Cardiac muscle cell (in vitro differentiated cells and primary cell): ENCODE results near the gene CCDC126. TPM values are rescaled to one million over a fixed set of nuclear protein-coding genes. Genes with fewer than 3 reads are reported as not detected.
"Not testable (repeated sequence)": the region's sequence is repeated elsewhere in the genome, so short reads cannot be mapped to it uniquely, and the experiment has no call there.

Experiments used
- DNase-seq, 2 donors: peaks; one replicate each; pipeline versions ENCODE4 v3.0.0 to v3.0.0-alpha.2; 2010 to 2017; ENCODE audit warnings: low read depth in 1 of 2, low spot score in 1 of 2
- H3K27ac ChIP-seq: fragments of 200-600 bp; sonication (generic); 2 replicates; pipeline ENCODE4 v1.5.1; 2016
- H3K27me3 ChIP-seq: fragments of 200-600 bp; sonication (generic); 2 replicates; pipeline ENCODE4 v1.6.0; 2016; ENCODE audit warnings: control low read depth
- H3K36me3 ChIP-seq: fragments of 200-600 bp; sonication (generic); 2 replicates; pipeline ENCODE4 v1.5.1; 2016; ENCODE audit warnings: control low read depth
- H3K4me1 ChIP-seq: fragments of 200-600 bp; sonication (generic); 2 replicates; pipeline ENCODE4 v1.8.1; 2017; ENCODE audit warnings: low read depth, mild to moderate bottlenecking, mixed run types
- H3K4me3 ChIP-seq: fragments of 200-600 bp; sonication (generic); 2 replicates; pipeline ENCODE4 v1.5.1; 2016; ENCODE audit warnings: mild to moderate bottlenecking
- H3K9me3 ChIP-seq: fragments of 200-600 bp; sonication (generic); 2 replicates; pipeline ENCODE4 v1.5.1; 2017; ENCODE audit warnings: low read depth, mild to moderate bottlenecking, control low read depth
- CTCF ChIP-seq: IDR thresholded peaks from 2 replicates; pipeline ENCODE4 v1.5.1; 2012; ENCODE audit warnings: low read depth, mild to moderate bottlenecking, low read length
- polyA plus RNA-seq: library from polyadenylated mRNA; unstranded; fragments of >200 nt; fragmentation: Nextera tagmentation; extraction: Ambion mirVana; gene quantifications from 2 replicates; pipeline ENCODE4 v1.2.1, GENCODE V29; 2016
- total RNA-seq: library from RNA; depleted of rRNA; stranded (reverse); fragments of >200 nt; gene quantifications from 2 replicates; pipeline ENCODE4 v1.2.3, GENCODE V29; 2016

Gene CCDC126
- total and polyA plus RNA-seq, 2 experiments from 2014 or later = 3.9 to 8.7 TPM

GRCh38 chr7:23672033-23672432, 74.9 kb downstream of the CCDC126 start:
- no peak overlapping the region for H3K4me3 ChIP-seq
- no peak for DNase-seq
- TF ChIP-seq CTCF = no peak

GRCh38 chr7:23679898-23680413, 82.8 kb downstream of the CCDC126 start, which contains the start of gene FAM221A:
TSS of gene FAM221A (plus strand) at chr7:23680199. CDS start at chr7:23680219, 20 bp downstream.
- peak; percentile 83 to 87 for DNase-seq
- Histone ChIP-seq H3K4me3 (peak within 1 kb of the TSS; percentile 39), H3K27ac (no peak within 1 kb of the TSS), H3K36me3 (no peaks in the 10 kb centered on the region), H3K4me1 (no peaks in the 10 kb centered on the region), H3K9me3 (no peaks in the 10 kb centered on the region), H3K27me3 (no peaks in the 10 kb centered on the region)
- TF ChIP-seq CTCF = peak; percentile 79

More at GRCh38 chr7:23672033-23672432, 74.9 kb downstream of the CCDC126 start:
- Histone ChIP-seq H3K9me3 (no peaks in the 10 kb centered on the region), H3K27ac (no peak overlapping the region), H3K4me1 (no peaks in the 10 kb centered on the region), H3K36me3 (no peaks in the 10 kb centered on the region), H3K27me3 (no peaks in the 10 kb centered on the region)

- no peak overlapping the region for H3K27ac ChIP-seq
- no peak for TF ChIP-seq CTCF
Measured at GRCh38 chr7:23680414-23681405, 83.5 kb downstream of the CCDC126 start.

GRCh38 chr7:23684041-23684440, 86.9 kb downstream of the CCDC126 start:
- H3K27me3 ChIP-seq, DNase-seq, H3K4me3 ChIP-seq: not testable (repeated sequence)

More at GRCh38 chr7:23680414-23681405, 83.5 kb downstream of the CCDC126 start:
- Histone ChIP-seq H3K4me3 (peak overlapping the region; percentile 39), H3K36me3 (no peaks in the 10 kb centered on the region), H3K9me3 (no peaks in the 10 kb centered on the region), H3K4me1 (no peaks in the 10 kb centered on the region), H3K27me3 (no peaks in the 10 kb centered on the region)
- DNase-seq = peak; percentile 48 to 68

GRCh38 chr7:23685731-23686130, 88.5 kb downstream of the CCDC126 start:
- Histone ChIP-seq H3K4me3 (no peak overlapping the region), H3K4me1 (no peaks in the 10 kb centered on the region), H3K27ac (no peak overlapping the region), H3K27me3 (no peaks in the 10 kb centered on the region), H3K9me3 (no peaks in the 10 kb centered on the region), H3K36me3 (no peaks in the 10 kb centered on the region)
- no peak for TF ChIP-seq CTCF
- peak in 1 of 2 donors; percentile 25 for DNase-seq

More at GRCh38 chr7:23684041-23684440, 86.9 kb downstream of the CCDC126 start:
- H3K4me1 ChIP-seq, H3K27ac ChIP-seq, H3K9me3 ChIP-seq, H3K36me3 ChIP-seq: not testable (repeated sequence)

GRCh38 chr7:23687011-23687410, 89.8 kb downstream of the CCDC126 start:
- DNase-seq = no peak
- no peaks in the 10 kb centered on the region for H3K4me1 ChIP-seq

More at GRCh38 chr7:23687011-23687410, 89.8 kb downstream of the CCDC126 start:
- Histone ChIP-seq H3K27ac (no peak overlapping the region), H3K9me3 (no peaks in the 10 kb centered on the region), H3K36me3 (no peaks in the 10 kb centered on the region), H3K27me3 (no peaks in the 10 kb centered on the region), H3K4me3 (no peak overlapping the region)
- TF ChIP-seq CTCF = no peak
